ENCODE results near the gene STXBP4.

STXBP4 gene

GRCh38 chr17:55089256-55089655, 120.7 kb downstream of the STXBP4 start:
- no peak overlapping the region for H3K4ac ChIP-seq (ENCODE audit: low read depth, low read length)
- H3K27ac ChIP-seq (ENCODE audit: low read depth, low read length) = no peak overlapping the region
- H3K4me3 ChIP-seq (ENCODE audit: low read depth, low read length) = no peak overlapping the region
- no peaks in the 10 kb centered on the region for H3K79me1 ChIP-seq (ENCODE audit: low read length)
- no peaks in the 10 kb centered on the region for H3K36me3 ChIP-seq (ENCODE audit: control insufficient read depth in 1 of 2, insufficient read depth in 2 of 2, low read length in 2 of 2)
- H4K12ac ChIP-seq (ENCODE audit: low read depth, low read length) = no peak overlapping the region
- WGBS (ENCODE audit: extremely low coverage, insufficient coverage, insufficient read length) = no CpG with 5 or more reads among the region's 2 CpGs
- H3K23ac ChIP-seq (ENCODE audit: low read length) = no peak overlapping the region
- no peaks in the 10 kb centered on the region for H3K27me3 ChIP-seq (ENCODE audit: insufficient read depth, low read length)
- H3K79me2 ChIP-seq (ENCODE audit: control insufficient read depth, insufficient read depth, low read length, poor library complexity) = no peaks in the 10 kb centered on the region
- no peaks in the 10 kb centered on the region for H3K9me3 ChIP-seq (ENCODE audit: insufficient read depth, low read depth, low read length)
- DNase-seq = no peak
- H2BK120ac ChIP-seq (ENCODE audit: insufficient read depth, low read length, poor library complexity) = no peak overlapping the region
- peaks cover 0 to 3% of the 10 kb centered on the region in 2 experiments for H3K4me1 ChIP-seq (ENCODE audit: control insufficient read depth in 1 of 2, insufficient read depth in 2 of 2, low read length in 2 of 2)
- H3K14ac ChIP-seq (ENCODE audit: low read length) = no peak overlapping the region
- no peak overlapping the region for H3K9ac ChIP-seq (ENCODE audit: low read length)
- no peak overlapping the region for H4K8ac ChIP-seq (ENCODE audit: low read depth, low read length)
- no peak overlapping the region for H2BK12ac ChIP-seq (ENCODE audit: low read length)
- no peak overlapping the region for H2AK5ac ChIP-seq (ENCODE audit: low read length)
- H3K4me2 ChIP-seq (ENCODE audit: low read length) = no peak overlapping the region
- H2BK5ac ChIP-seq (ENCODE audit: low read depth, low read length, poor library complexity) = no peak overlapping the region
- H2AFZ ChIP-seq (ENCODE audit: insufficient read depth, low read length, poor library complexity) = no peak overlapping the region
- H3K18ac ChIP-seq (ENCODE audit: low read length) = no peak overlapping the region
- H4K91ac ChIP-seq (ENCODE audit: low read depth, low read length) = no peak overlapping the region

GRCh38 chr17:55090079-55090492, 121.5 kb downstream of the STXBP4 start:
- H4K8ac ChIP-seq (ENCODE audit: low read depth, low read length) = no peak overlapping the region
- H3K36me3 ChIP-seq (ENCODE audit: control insufficient read depth in 1 of 2, insufficient read depth in 2 of 2, low read length in 2 of 2) = no peaks in the 10 kb centered on the region
- no CpG with 5 or more reads among the region's 3 CpGs for WGBS (ENCODE audit: extremely low coverage, insufficient coverage, insufficient read length)
- no peaks in the 10 kb centered on the region for H3K27me3 ChIP-seq (ENCODE audit: insufficient read depth, low read length)
- no peak overlapping the region for H3K9ac ChIP-seq (ENCODE audit: low read length)
- H3K79me2 ChIP-seq (ENCODE audit: control insufficient read depth, insufficient read depth, low read length, poor library complexity) = no peaks in the 10 kb centered on the region
- H3K4me1 ChIP-seq (ENCODE audit: control insufficient read depth in 1 of 2, insufficient read depth in 2 of 2, low read length in 2 of 2) = peaks cover 0 to 3% of the 10 kb centered on the region in 2 experiments
- H2BK120ac ChIP-seq (ENCODE audit: insufficient read depth, low read length, poor library complexity) = no peak overlapping the region
- no peak overlapping the region for H3K23ac ChIP-seq (ENCODE audit: low read length)
- no peak overlapping the region for H4K91ac ChIP-seq (ENCODE audit: low read depth, low read length)
- DNase-seq = no peak
- H3K18ac ChIP-seq (ENCODE audit: low read length) = no peak overlapping the region
- H2BK12ac ChIP-seq (ENCODE audit: low read length) = no peak overlapping the region
- no peak overlapping the region for H2AFZ ChIP-seq (ENCODE audit: insufficient read depth, low read length, poor library complexity)
- H4K12ac ChIP-seq (ENCODE audit: low read depth, low read length) = no peak overlapping the region
- no peak overlapping the region for H2AK5ac ChIP-seq (ENCODE audit: low read length)
- H3K4me3 ChIP-seq (ENCODE audit: low read depth, low read length) = no peak overlapping the region
- H3K4ac ChIP-seq (ENCODE audit: low read depth, low read length) = no peak overlapping the region
- H3K27ac ChIP-seq (ENCODE audit: low read depth, low read length) = no peak overlapping the region
- no peak overlapping the region for H3K14ac ChIP-seq (ENCODE audit: low read length)
- no peak overlapping the region for H3K4me2 ChIP-seq (ENCODE audit: low read length)
- H3K9me3 ChIP-seq (ENCODE audit: insufficient read depth, low read depth, low read length) = no peaks in the 10 kb centered on the region
- no peaks in the 10 kb centered on the region for H3K79me1 ChIP-seq (ENCODE audit: low read length)
- H2BK5ac ChIP-seq (ENCODE audit: low read depth, low read length, poor library complexity) = no peak overlapping the region

GRCh38 chr17:55093353-55093752, 124.8 kb downstream of the STXBP4 start:
- Histone ChIP-seq H2BK120ac (ENCODE audit: insufficient read depth, low read length, poor library complexity) (no peak overlapping the region), H2BK5ac (ENCODE audit: low read depth, low read length, poor library complexity) (no peak overlapping the region), H3K4ac (ENCODE audit: low read depth, low read length) (no peak overlapping the region), H4K91ac (ENCODE audit: low read depth, low read length) (no peak overlapping the region), H3K4me2 (ENCODE audit: low read length) (no peak overlapping the region), H3K18ac (ENCODE audit: low read length) (no peak overlapping the region), H3K9ac (ENCODE audit: low read length) (no peak overlapping the region), H4K12ac (ENCODE audit: low read depth, low read length) (no peak overlapping the region), H3K4me1 (ENCODE audit: control insufficient read depth in 1 of 2, insufficient read depth in 2 of 2, low read length in 2 of 2) (peaks cover 0 to 3% of the 10 kb centered on the region in 2 experiments), H3K27ac (ENCODE audit: low read depth, low read length) (no peak overlapping the region), H3K14ac (ENCODE audit: low read length) (no peak overlapping the region), H3K79me1 (ENCODE audit: low read length) (no peaks in the 10 kb centered on the region), H2AFZ (ENCODE audit: insufficient read depth, low read length, poor library complexity) (no peak overlapping the region), H2BK12ac (ENCODE audit: low read length) (no peak overlapping the region), H3K79me2 (ENCODE audit: control insufficient read depth, insufficient read depth, low read length, poor library complexity) (no peaks in the 10 kb centered on the region), H3K4me3 (ENCODE audit: low read depth, low read length) (no peak overlapping the region), H4K8ac (ENCODE audit: low read depth, low read length) (no peak overlapping the region), H3K27me3 (ENCODE audit: insufficient read depth, low read length) (no peaks in the 10 kb centered on the region), H3K36me3 (ENCODE audit: control insufficient read depth in 1 of 2, insufficient read depth in 2 of 2, low read length in 2 of 2) (no peaks in the 10 kb centered on the region), H2AK5ac (ENCODE audit: low read length) (no peak overlapping the region), H3K23ac (ENCODE audit: low read length) (no peak overlapping the region), H3K9me3 (ENCODE audit: insufficient read depth, low read depth, low read length) (no peaks in the 10 kb centered on the region)
- no CpG with 5 or more reads among the region's 1 CpG for WGBS (ENCODE audit: extremely low coverage, insufficient coverage, insufficient read length)
- no peak for DNase-seq

GRCh38 chr17:55098765-55099164, 130.2 kb downstream of the STXBP4 start:
- WGBS (ENCODE audit: extremely low coverage, insufficient coverage, insufficient read length) = no CpG with 5 or more reads among the region's 1 CpG
- Histone ChIP-seq H3K27ac (ENCODE audit: low read depth, low read length) (no peak overlapping the region), H3K36me3 (ENCODE audit: control insufficient read depth in 1 of 2, insufficient read depth in 2 of 2, low read length in 2 of 2) (no peaks in the 10 kb centered on the region), H4K12ac (ENCODE audit: low read depth, low read length) (no peak overlapping the region), H3K79me2 (ENCODE audit: control insufficient read depth, insufficient read depth, low read length, poor library complexity) (no peaks in the 10 kb centered on the region), H2AK5ac (ENCODE audit: low read length) (no peak overlapping the region), H2BK120ac (ENCODE audit: insufficient read depth, low read length, poor library complexity) (no peak overlapping the region), H2BK12ac (ENCODE audit: low read length) (no peak overlapping the region), H2BK5ac (ENCODE audit: low read depth, low read length, poor library complexity) (no peak overlapping the region), H4K8ac (ENCODE audit: low read depth, low read length) (no peak overlapping the region), H3K18ac (ENCODE audit: low read length) (no peak overlapping the region), H3K9me3 (ENCODE audit: insufficient read depth, low read depth, low read length) (no peaks in the 10 kb centered on the region), H3K4me1 (ENCODE audit: control insufficient read depth in 1 of 2, insufficient read depth in 2 of 2, low read length in 2 of 2) (no peaks in the 10 kb centered on the region), H3K4me2 (ENCODE audit: low read length) (no peak overlapping the region), H3K4ac (ENCODE audit: low read depth, low read length) (no peak overlapping the region), H2AFZ (ENCODE audit: insufficient read depth, low read length, poor library complexity) (no peak overlapping the region), H3K23ac (ENCODE audit: low read length) (no peak overlapping the region), H3K79me1 (ENCODE audit: low read length) (no peaks in the 10 kb centered on the region), H3K9ac (ENCODE audit: low read length) (no peak overlapping the region), H4K91ac (ENCODE audit: low read depth, low read length) (no peak overlapping the region), H3K27me3 (ENCODE audit: insufficient read depth, low read length) (no peaks in the 10 kb centered on the region), H3K4me3 (ENCODE audit: low read depth, low read length) (no peak overlapping the region), H3K14ac (ENCODE audit: low read length) (no peak overlapping the region)
- DNase-seq = no peak

Data from trophoblast cell (in vitro differentiated cells and primary cell).